Tibial nerve (tissue), 4 donors: Measurements from ENCODE around the gene CORIN. TPM values are rescaled to one million over a fixed set of nuclear protein-coding genes. Genes with fewer than 3 reads are reported as not detected.

ENCODE experiments used
- DNase-seq, 2 donors: peaks; one replicate each; pipeline ENCODE4 v3.0.0-alpha.2; 2019; ENCODE audit warnings: low spot score in 2 of 2
- H3K27ac ChIP-seq, 4 donors: fragments of 200-600 bp; sonication (generic) in 3 of 4; one replicate each; pipeline ENCODE4 v1.5.1; 2017 to 2019; ENCODE audit warnings: mild to moderate bottlenecking in 1 of 4
- H3K27me3 ChIP-seq, 2 donors: fragments of 200-600 bp; sonication (generic) in 1 of 2; one replicate each; pipeline versions ENCODE4 v1.5.1 to v1.6.0; 2017 to 2019
- H3K36me3 ChIP-seq, 3 donors: fragments of 200-600 bp; sonication (generic); one replicate each; pipeline ENCODE4 v1.5.1; 2018 to 2019
- H3K4me1 ChIP-seq, 4 donors: fragments of 200-600 bp; sonication (generic) in 3 of 4; one replicate each; pipeline ENCODE4 v1.5.1; 2017 to 2019
- H3K4me3 ChIP-seq, 4 donors: fragments of 200-600 bp; sonication (generic) in 3 of 4; one replicate each; pipeline ENCODE4 v1.5.1; 2017 to 2019; ENCODE audit warnings: mild to moderate bottlenecking in 1 of 4, moderate library complexity in 1 of 4
- H3K9me3 ChIP-seq, 4 donors: fragments of 200-600 bp; sonication (generic) in 3 of 4; one replicate each; pipeline ENCODE4 v1.5.1; 2017 to 2019
- EP300 ChIP-seq, 2 donors: sonication (generic); formaldehyde crosslinking; IDR thresholded peaks; one replicate each; pipeline ENCODE4 v1.6.1; 2017; ENCODE audit warnings: antibody characterized with exemption in 2 of 2, mild to moderate bottlenecking in 1 of 2
- POLR2A ChIP-seq, 2 donors: fragments of 450-650 bp; IDR thresholded peaks; one replicate each; pipeline ENCODE4 v1.6.1; 2017; ENCODE audit warnings: antibody characterized with exemption in 2 of 2, mild to moderate bottlenecking in 2 of 2, moderate library complexity in 2 of 2
- WGBS, 2 donors: methylation state at CpG; one replicate each; pipeline ENCODE4 v1.1.5; 2018; 5-methylcytosine and 5-hydroxymethylcytosine counted together
- total RNA-seq, 4 donors: library from RNA; depleted of rRNA; stranded (reverse); fragments of >200 nt; gene quantifications; one replicate each; pipeline ENCODE4 v1.1.0, GENCODE V29; 2016
- TF ChIP-seq, protein P1 (sequence below), 5 experiments: fragments of 200-600 bp in 3 of 5; fragments of 450-650 bp in 2 of 5; sonication (generic) in 3 of 5; IDR thresholded peaks; one replicate each; pipeline ENCODE4 v1.5.1; 2016 to 2019; ENCODE audit warnings: antibody characterized with exemption in 5 of 5, mild to moderate bottlenecking in 3 of 5, moderate library complexity in 2 of 5

Gene CORIN
- total RNA-seq, 4 donors from 2014 or later, result 0.22 to 0.42 TPM; not detected in 2

DNA sequence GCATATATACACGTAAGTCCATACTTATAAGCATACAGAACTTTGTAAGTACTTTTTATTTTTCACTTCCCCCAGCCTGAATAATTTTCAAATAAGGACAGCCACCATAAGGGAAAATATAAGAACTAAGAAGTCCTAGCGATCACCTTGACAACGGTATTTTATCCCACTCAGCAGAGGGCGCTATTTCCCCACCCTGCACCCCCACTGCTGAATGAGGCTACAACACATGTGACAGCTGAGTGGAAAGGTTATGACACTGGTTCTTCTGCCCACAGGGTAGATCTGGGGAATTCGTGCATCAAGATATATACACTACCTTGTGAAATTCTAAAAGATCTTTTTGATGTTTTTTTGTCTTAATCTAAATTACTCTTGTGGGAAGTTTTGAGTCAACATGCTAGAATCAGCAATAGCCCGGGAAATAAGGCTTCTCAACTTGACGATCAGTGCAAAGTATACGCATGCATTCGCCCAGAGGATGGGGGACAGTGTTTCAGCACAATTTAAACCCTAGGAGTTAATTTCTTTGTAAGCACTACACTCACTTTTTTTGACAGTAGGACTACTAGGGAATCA lies 151.5 kb downstream of the CORIN start:
- H3K27ac ChIP-seq, result no peak overlapping the region
- H3K36me3 ChIP-seq, result no peaks in the 10 kb centered on the region
- TF ChIP-seq POLR2A (IDR thresholded peaks at IDR 0.05), result no peak
- TF ChIP-seq, protein P1, sequence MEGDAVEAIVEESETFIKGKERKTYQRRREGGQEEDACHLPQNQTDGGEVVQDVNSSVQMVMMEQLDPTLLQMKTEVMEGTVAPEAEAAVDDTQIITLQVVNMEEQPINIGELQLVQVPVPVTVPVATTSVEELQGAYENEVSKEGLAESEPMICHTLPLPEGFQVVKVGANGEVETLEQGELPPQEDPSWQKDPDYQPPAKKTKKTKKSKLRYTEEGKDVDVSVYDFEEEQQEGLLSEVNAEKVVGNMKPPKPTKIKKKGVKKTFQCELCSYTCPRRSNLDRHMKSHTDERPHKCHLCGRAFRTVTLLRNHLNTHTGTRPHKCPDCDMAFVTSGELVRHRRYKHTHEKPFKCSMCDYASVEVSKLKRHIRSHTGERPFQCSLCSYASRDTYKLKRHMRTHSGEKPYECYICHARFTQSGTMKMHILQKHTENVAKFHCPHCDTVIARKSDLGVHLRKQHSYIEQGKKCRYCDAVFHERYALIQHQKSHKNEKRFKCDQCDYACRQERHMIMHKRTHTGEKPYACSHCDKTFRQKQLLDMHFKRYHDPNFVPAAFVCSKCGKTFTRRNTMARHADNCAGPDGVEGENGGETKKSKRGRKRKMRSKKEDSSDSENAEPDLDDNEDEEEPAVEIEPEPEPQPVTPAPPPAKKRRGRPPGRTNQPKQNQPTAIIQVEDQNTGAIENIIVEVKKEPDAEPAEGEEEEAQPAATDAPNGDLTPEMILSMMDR (IDR thresholded peaks at IDR 0.05), result peak; percentile 21 to 43 (median 35)
- peak in 1 of 2 donors; percentile 33 for DNase-seq
- WGBS, 2 donors, result 48 to 51% methylated on average over 9 of the region's 9 CpGs
- no peak overlapping the region for H3K4me3 ChIP-seq
- H3K4me1 ChIP-seq, result no peaks in the 10 kb centered on the region
- no peaks in the 10 kb centered on the region for H3K27me3 ChIP-seq
- no peaks in the 10 kb centered on the region for H3K9me3 ChIP-seq

DNA sequence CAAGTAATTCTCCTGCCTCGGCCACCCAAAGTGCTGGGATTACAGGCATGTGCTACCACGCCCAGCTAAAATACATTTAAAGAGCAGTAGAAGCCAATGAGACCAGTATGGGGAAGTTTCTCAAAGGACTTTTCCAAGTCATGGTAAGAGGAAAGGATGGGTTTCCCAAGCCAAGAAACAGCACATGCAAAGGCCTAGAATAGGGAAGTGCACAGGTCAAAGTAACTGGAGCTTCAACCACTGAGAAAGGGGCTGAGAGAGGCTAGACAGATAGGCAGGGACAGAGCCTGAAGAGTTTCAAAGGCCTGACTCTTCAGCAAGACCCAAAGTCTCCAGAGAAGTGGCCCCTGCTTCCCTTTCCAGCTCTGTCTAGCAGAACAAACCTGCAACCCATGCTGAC lies 162.1 kb downstream of the CORIN start:
- no peaks in the 10 kb centered on the region for H3K27me3 ChIP-seq
- no peaks in the 10 kb centered on the region for H3K36me3 ChIP-seq
- H3K27ac ChIP-seq, result no peak overlapping the region
- TF ChIP-seq POLR2A (IDR thresholded peaks at IDR 0.05), result no peak
- TF ChIP-seq EP300 (IDR thresholded peaks at IDR 0.05), result no peak
- no peaks in the 10 kb centered on the region for H3K4me1 ChIP-seq
- H3K9me3 ChIP-seq, result no peaks in the 10 kb centered on the region
- DNase-seq, result no peak
- no peak overlapping the region for H3K4me3 ChIP-seq
- WGBS, 2 donors, result 93 to 96% methylated on average over 2 of the region's 2 CpGs

DNA sequence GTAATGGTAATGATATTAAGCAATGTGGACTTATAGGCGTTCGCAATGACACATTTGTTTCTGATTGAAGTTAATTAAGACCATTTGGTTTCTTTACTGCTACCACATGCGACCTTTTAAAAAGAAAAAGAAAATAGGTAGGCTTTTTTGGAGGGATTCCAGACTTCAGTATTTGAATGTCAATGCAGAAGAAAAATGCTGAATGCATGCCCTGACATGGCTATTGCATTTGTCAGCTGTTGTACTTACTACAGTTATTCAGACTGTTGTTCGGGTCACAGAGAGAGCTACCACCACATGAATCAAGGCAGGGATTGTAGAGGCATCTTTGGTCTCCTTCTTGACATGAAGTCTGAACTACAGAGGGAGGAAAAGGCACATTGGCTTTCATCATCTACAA lies 163.7 kb downstream of the CORIN start:
- TF ChIP-seq, protein P1 (IDR thresholded peaks at IDR 0.05), result no peak
- TF ChIP-seq POLR2A (IDR thresholded peaks at IDR 0.05) (no peak), EP300 (IDR thresholded peaks at IDR 0.05) (no peak)
- H3K4me1 ChIP-seq, result no peaks in the 10 kb centered on the region
- H3K36me3 ChIP-seq, result no peaks in the 10 kb centered on the region
- no peak overlapping the region for H3K27ac ChIP-seq
- H3K27me3 ChIP-seq, result no peaks in the 10 kb centered on the region
- DNase-seq, result no peak
- no peak overlapping the region for H3K4me3 ChIP-seq
- WGBS, 2 donors, result 58 to 64% methylated on average over 4 of the region's 4 CpGs
- no peaks in the 10 kb centered on the region for H3K9me3 ChIP-seq

DNA sequence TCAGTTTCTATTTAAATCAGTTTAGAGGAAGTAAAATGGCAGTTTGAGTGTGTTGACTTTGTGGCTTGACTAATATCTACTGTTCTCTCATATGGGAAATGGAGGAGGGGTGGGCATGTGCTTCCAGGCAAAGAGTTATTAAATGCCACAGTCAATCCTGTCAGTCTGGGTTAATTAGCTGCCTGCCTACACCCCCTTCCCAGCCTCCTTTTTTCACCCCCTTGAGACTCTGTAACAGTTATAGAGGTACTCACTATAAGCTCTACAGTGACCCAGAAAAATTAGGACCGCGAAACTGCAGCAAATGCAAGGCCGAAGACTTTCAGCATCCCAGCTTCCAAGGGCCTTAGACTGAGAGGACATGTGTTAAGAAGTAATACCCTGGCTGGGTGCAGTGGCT lies 165.2 kb downstream of the CORIN start:
- Histone ChIP-seq H3K27me3 (no peaks in the 10 kb centered on the region), H3K9me3 (no peaks in the 10 kb centered on the region), H3K4me3 (no peak overlapping the region), H3K36me3 (no peaks in the 10 kb centered on the region), H3K27ac (no peak overlapping the region), H3K4me1 (no peaks in the 10 kb centered on the region)
- no peak for TF ChIP-seq POLR2A (IDR thresholded peaks at IDR 0.05)
- TF ChIP-seq, protein P1 (IDR thresholded peaks at IDR 0.05), result no peak
- no peak for TF ChIP-seq EP300 (IDR thresholded peaks at IDR 0.05)
- WGBS, 2 donors, result 93 to 97% methylated on average over 3 of the region's 3 CpGs
- no peak for DNase-seq

DNA sequence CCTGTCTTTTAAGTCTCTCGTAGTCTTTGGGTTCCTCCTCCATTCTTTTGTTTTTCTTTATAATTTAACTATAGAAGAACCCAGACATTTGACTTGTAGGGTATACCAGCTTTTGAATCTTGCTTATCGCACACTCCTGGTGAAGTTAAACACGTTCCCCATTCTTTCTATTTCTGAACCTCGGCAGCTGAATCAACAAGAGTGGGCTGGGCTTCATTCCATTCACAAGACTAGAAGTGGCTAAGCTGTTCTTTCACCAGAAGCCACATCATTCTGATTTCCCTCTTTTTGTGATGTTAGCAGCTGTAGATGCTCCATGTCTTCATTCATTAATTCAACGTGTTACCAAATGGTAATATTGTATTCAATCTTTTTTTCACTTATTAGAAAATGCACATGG lies 167.9 kb downstream of the CORIN start:
- TF ChIP-seq POLR2A (IDR thresholded peaks at IDR 0.05) (no peak), EP300 (IDR thresholded peaks at IDR 0.05) (no peak)
- TF ChIP-seq, protein P1 (IDR thresholded peaks at IDR 0.05), result no peak
- H3K9me3 ChIP-seq, result no peaks in the 10 kb centered on the region
- no peak overlapping the region for H3K4me3 ChIP-seq
- H3K27ac ChIP-seq, result no peak overlapping the region
- no peaks in the 10 kb centered on the region for H3K27me3 ChIP-seq
- 43 to 47% methylated on average over 5 of the region's 5 CpGs for WGBS, 2 donors
- no peak for DNase-seq
- no peaks in the 10 kb centered on the region for H3K4me1 ChIP-seq
- H3K36me3 ChIP-seq, result no peaks in the 10 kb centered on the region
